Breast epithelium (tissue), 4 donors: Measurements from ENCODE around the gene SNX5. TPM values are rescaled to one million over a fixed set of nuclear protein-coding genes. Genes with fewer than 3 reads are reported as not detected.

ENCODE experiments used
- DNase-seq, 2 donors: peaks; one replicate each; pipeline ENCODE4 v3.0.0-alpha.2; 2019; ENCODE audit warnings: low spot score in 2 of 2
- H3K27ac ChIP-seq, 2 donors: fragments of 200-600 bp; sonication (generic) in 1 of 2; one replicate each; pipeline ENCODE4 v1.5.1; 2016 to 2019; ENCODE audit warnings: mild to moderate bottlenecking in 1 of 2
- H3K27me3 ChIP-seq, 2 donors: fragments of 200-600 bp; sonication (generic) in 1 of 2; one replicate each; pipeline versions ENCODE4 v1.5.1 to v1.6.0; 2017 to 2019; ENCODE audit warnings: control low read depth in 1 of 2, mild to moderate bottlenecking in 1 of 2
- H3K36me3 ChIP-seq: fragments of 200-600 bp; one replicate; pipeline ENCODE4 v1.5.1; 2019
- H3K4me1 ChIP-seq, 2 donors: fragments of 200-600 bp; sonication (generic); one replicate each; pipeline ENCODE4 v1.5.1; 2016 to 2019; ENCODE audit warnings: control low read depth in 1 of 2
- H3K4me3 ChIP-seq, 3 donors: fragments of 200-600 bp; sonication (generic); 1 replicate in 2 of 3; 2 replicates in 1 of 3; pipeline ENCODE4 v1.5.1; 2016 to 2019; ENCODE audit warnings: mild to moderate bottlenecking in 3 of 3, moderate library complexity in 2 of 3
- H3K9me3 ChIP-seq, 2 donors: fragments of 200-600 bp; sonication (generic) in 1 of 2; one replicate each; pipeline ENCODE4 v1.5.1; 2016 to 2019; ENCODE audit warnings: control low read depth in 1 of 2
- CTCF ChIP-seq, 3 donors: fragments of 450-650 bp; IDR thresholded peaks; one replicate each; pipeline ENCODE4 v1.5.1; 2016 to 2017; ENCODE audit warnings: antibody characterized with exemption in 3 of 3, mild to moderate bottlenecking in 3 of 3, moderate library complexity in 3 of 3
- POLR2A ChIP-seq: fragments of 450-650 bp; IDR thresholded peaks from one replicate; pipeline ENCODE4 v1.6.1; 2016; ENCODE audit warnings: antibody characterized with exemption, mild to moderate bottlenecking, moderate library complexity
- POLR2AphosphoS5 ChIP-seq, 3 donors: sonication (generic); formaldehyde crosslinking; IDR thresholded peaks; one replicate each; pipeline ENCODE4 v1.6.1; 2017; ENCODE audit warnings: antibody characterized with exemption in 3 of 3
- intact Hi-C: fragments of 100-400 bp; cut with DNase I; formaldehyde crosslinking; loops from one replicate; pipeline ENCODE4 v1.15.1; 2023; ENCODE audit warnings: low total_unique reads
- total RNA-seq, 3 donors: library from RNA; depleted of rRNA; stranded (reverse); fragments of >200 nt; gene quantifications; one replicate each; pipeline ENCODE4 v1.1.0, GENCODE V29; 2016

SNX5 gene
- total RNA-seq, 3 donors from 2014 or later = 96.7 to 127 (median 122) TPM

- peak overlapping the region; percentile 31 to 65 (median 52) for H3K4me3 ChIP-seq
- DNase-seq = peak in 1 of 2 donors; percentile 69
- intact Hi-C loops = loop anchor here (1.0 to 10.0 kb wide), 2 partner anchors 13 to 211 kb away; partner anchors contain the start of gene RRBP1
- no peaks in the 10 kb centered on the region for H3K9me3 ChIP-seq
- no peaks in the 10 kb centered on the region for H3K4me1 ChIP-seq
- H3K27ac ChIP-seq = peak overlapping the region; percentile 89 to 94
- no peak for TF ChIP-seq CTCF (IDR thresholded peaks at IDR 0.05)
- H3K36me3 ChIP-seq = no peaks in the 10 kb centered on the region
- H3K27me3 ChIP-seq = no peaks in the 10 kb centered on the region
Observed at GRCh38 chr20:17895641-17896171, 72.9 kb downstream of the SNX5 start.

- TF ChIP-seq POLR2A (no peak), POLR2AphosphoS5 (IDR thresholded peaks at IDR 0.05) (no peak), CTCF (IDR thresholded peaks at IDR 0.05) (no peak)
- Histone ChIP-seq H3K36me3 (no peaks in the 10 kb centered on the region), H3K27ac (no peak overlapping the region), H3K9me3 (peaks cover 0 to 7% of the 10 kb centered on the region in 2 donors), H3K4me1 (no peaks in the 10 kb centered on the region), H3K4me3 (no peak overlapping the region), H3K27me3 (no peaks in the 10 kb centered on the region)
- intact Hi-C loops = loop anchor here (10.0 kb wide), 1 partner anchor 209 kb away; the partner anchor contains the start of gene RRBP1
- DNase-seq = no peak
Observed at GRCh38 chr20:17893445-17893844, 75.1 kb downstream of the SNX5 start.

GRCh38 chr20:17892189-17892938, 76.2 kb downstream of the SNX5 start:
- intact Hi-C loops = loop anchor here (10.0 kb wide), 1 partner anchor 208 kb away; the partner anchor contains the start of gene RRBP1
- no peak overlapping the region for H3K4me3 ChIP-seq
- no peaks in the 10 kb centered on the region for H3K27me3 ChIP-seq
- no peak for DNase-seq
- no peaks in the 10 kb centered on the region for H3K4me1 ChIP-seq
- H3K27ac ChIP-seq = no peak overlapping the region
- TF ChIP-seq POLR2A (no peak), CTCF (IDR thresholded peaks at IDR 0.05) (no peak), POLR2AphosphoS5 (IDR thresholded peaks at IDR 0.05) (no peak)
- H3K9me3 ChIP-seq = peaks cover 0 to 7% of the 10 kb centered on the region in 2 donors
- no peaks in the 10 kb centered on the region for H3K36me3 ChIP-seq

Other genes starting within 250 kb of the SNX5 start
- gene MGME1, start 224 bp upstream of the SNX5 start, total RNA-seq = 10 to 100 TPM in 2 of 3 donors, 1 to 10 TPM in 1; 7.8 to 26.2 (median 18.7) TPM
- 10 to 100 TPM in 2 of 3 donors, not detected in 1; 21.0 to 34.1 TPM for gene OVOL2, start 89.1 kb upstream of the SNX5 start, total RNA-seq
- gene KAT14, start 169.1 kb upstream of the SNX5 start, total RNA-seq = 10 to 100 TPM; 11.1 to 17.4 (median 14.9) TPM
- gene PET117, start 169.1 kb upstream of the SNX5 start, total RNA-seq = 10 to 100 TPM; 12.3 to 13.8 (median 13.6) TPM